ENCODE data around the gene OLFML1. TPM values are rescaled to one million over a fixed set of nuclear protein-coding genes. Genes with fewer than 3 reads are reported as not detected.

The OLFML1 gene
- polyA plus RNA-seq, 2 of the 4 experiments (the other 2 are of a cell fraction) = not detected

DNA sequence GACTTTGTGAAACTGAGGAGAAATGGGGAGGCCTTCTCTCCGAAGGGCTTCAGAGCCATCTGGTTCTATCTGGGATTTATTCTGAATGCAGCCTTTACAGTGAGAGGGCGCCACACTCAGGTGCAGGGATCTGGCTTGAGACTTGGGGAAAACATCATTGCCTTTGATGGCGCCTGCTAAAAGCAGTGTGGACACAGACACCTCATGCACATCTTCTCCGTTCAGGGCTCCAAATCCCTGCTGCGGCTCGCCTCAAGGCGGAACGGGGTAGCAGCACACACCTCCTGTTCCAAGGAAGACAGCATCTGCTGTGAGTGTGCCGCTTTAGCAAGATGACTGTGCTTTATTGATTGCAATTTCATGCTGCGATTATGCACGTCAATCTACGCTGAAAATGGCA, 37.1 kb upstream of the OLFML1 start:
- no peak for FAIRE-seq
- H3K4me3 ChIP-seq = no peak overlapping the region
- ATAC-seq = 0 out of 6 replicates have a peak, but pooled peaks of 1 of the 2 experiments have one; percentile 24
- no peak for DNase-seq (ENCODE audit: low read depth in 1 of 2, low spot score in 1 of 2)
- H3K4me2 ChIP-seq = no peak overlapping the region
- 80% methylated on average over 12 of the region's 12 CpGs for WGBS (ENCODE audit: missing lambda C conversion rate)
- CTCF ChIA-PET = interaction anchor here (1.6 kb wide), 1 partner anchor 350 kb away, joined by 3 read pairs; no protein-coding TSS in a partner anchor
- no peaks in the 10 kb centered on the region for H3K9me3 ChIP-seq
- TF ChIP-seq TP53 (CRISPR knock-in tag; IDR thresholded peaks at IDR 0.05) = no peak
- TF ChIP-seq CEBPB (IDR thresholded peaks at IDR 0.05) = no peak
- no peak for TF ChIP-seq RFX5 (IDR thresholded peaks at IDR 0.05)
- TF ChIP-seq, protein P1, sequence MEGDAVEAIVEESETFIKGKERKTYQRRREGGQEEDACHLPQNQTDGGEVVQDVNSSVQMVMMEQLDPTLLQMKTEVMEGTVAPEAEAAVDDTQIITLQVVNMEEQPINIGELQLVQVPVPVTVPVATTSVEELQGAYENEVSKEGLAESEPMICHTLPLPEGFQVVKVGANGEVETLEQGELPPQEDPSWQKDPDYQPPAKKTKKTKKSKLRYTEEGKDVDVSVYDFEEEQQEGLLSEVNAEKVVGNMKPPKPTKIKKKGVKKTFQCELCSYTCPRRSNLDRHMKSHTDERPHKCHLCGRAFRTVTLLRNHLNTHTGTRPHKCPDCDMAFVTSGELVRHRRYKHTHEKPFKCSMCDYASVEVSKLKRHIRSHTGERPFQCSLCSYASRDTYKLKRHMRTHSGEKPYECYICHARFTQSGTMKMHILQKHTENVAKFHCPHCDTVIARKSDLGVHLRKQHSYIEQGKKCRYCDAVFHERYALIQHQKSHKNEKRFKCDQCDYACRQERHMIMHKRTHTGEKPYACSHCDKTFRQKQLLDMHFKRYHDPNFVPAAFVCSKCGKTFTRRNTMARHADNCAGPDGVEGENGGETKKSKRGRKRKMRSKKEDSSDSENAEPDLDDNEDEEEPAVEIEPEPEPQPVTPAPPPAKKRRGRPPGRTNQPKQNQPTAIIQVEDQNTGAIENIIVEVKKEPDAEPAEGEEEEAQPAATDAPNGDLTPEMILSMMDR (IDR thresholded peaks at IDR 0.05) = no peak
- TF ChIP-seq MYC (IDR thresholded peaks at IDR 0.05; ENCODE audit: borderline replicate concordance, low read length) = no peak
- TF ChIP-seq FOSB (CRISPR knock-in tag; IDR thresholded peaks at IDR 0.05) = no peak
- no peak for TF ChIP-seq ZC3H11A (IDR thresholded peaks at IDR 0.05)
- no peak overlapping the region for H3K27ac ChIP-seq
- no peaks in the 10 kb centered on the region for H3K4me1 ChIP-seq
- POLR2A ChIA-PET = no interaction called here

DNA sequence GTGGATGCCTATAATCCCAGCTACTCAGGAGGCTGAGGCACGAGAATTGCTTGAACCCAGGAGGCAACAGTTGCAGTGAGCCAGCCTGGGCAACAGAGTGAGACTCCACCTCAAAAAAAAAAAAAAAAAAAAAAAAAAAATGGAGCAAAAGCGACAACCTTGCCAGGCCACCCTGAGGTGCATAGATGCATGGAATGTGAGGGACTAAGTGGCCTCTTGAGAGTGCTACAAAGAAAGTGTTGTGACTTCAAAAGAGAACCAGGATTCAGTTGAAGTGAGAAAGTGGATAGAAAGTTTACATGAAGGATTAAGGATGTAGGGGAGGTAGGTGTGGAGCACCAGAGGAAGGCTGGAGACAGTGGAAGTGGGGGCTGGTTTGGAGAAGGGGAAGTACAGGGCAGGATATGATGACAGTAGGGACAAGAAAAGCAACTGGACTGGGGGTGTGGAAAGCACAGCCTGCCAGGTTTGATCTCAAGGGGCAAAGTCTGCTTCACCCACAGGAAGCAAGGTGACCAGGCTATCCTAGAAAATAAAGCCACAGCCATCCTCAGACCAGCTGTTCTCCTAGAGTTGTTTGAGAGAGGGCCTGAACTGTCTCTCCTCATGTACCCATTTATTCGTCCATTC, 36.0 kb upstream of the OLFML1 start:
- Histone ChIP-seq H3K4me3 (no peak overlapping the region), H3K4me1 (no peaks in the 10 kb centered on the region), H3K9me3 (no peaks in the 10 kb centered on the region), H3K4me2 (no peak overlapping the region), H3K27ac (no peak overlapping the region)
- TF ChIP-seq MAFK (IDR thresholded peaks at IDR 0.05; ENCODE audit: partially characterized antibody) (no peak), ZNF302 (CRISPR knock-in tag; IDR thresholded peaks at IDR 0.05) (no peak), HOXA7 (CRISPR knock-in tag; IDR thresholded peaks at IDR 0.05) (no peak)
- ATAC-seq (no peak), DNase-seq (ENCODE audit: low read depth in 1 of 2, low spot score in 1 of 2) (no peak), FAIRE-seq (no peak)
- WGBS (ENCODE audit: missing lambda C conversion rate) = 22% methylated on average over 3 of the region's 3 CpGs
- ChIA-PET CTCF (interaction anchor here (0.6 to 1.5 kb wide), 2 partner anchors 208 to 443 kb away, joined by 3 to 4 read pairs; no protein-coding TSS in a partner anchor), POLR2A (no interaction called here)

DNA sequence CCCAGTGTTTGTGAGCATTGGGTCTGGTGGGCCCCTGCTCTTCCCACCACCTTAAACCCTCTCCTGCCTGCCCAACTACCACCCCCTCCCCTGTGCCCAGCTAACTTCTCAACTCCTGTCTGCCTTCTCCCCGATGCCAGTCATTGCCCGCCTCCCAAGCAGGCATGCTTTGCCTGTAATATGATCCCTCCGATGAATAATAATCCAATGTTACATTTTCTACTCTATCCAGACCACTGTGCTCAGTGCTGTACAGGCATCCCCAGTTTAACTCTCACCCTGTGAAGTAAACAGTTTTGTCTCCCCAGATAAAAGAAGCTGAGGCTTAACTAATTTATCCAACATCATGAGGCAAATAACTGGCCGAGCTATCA, 35.5 kb upstream of the OLFML1 start:
- H3K27ac ChIP-seq = no peak overlapping the region
- TF ChIP-seq, protein P2, sequence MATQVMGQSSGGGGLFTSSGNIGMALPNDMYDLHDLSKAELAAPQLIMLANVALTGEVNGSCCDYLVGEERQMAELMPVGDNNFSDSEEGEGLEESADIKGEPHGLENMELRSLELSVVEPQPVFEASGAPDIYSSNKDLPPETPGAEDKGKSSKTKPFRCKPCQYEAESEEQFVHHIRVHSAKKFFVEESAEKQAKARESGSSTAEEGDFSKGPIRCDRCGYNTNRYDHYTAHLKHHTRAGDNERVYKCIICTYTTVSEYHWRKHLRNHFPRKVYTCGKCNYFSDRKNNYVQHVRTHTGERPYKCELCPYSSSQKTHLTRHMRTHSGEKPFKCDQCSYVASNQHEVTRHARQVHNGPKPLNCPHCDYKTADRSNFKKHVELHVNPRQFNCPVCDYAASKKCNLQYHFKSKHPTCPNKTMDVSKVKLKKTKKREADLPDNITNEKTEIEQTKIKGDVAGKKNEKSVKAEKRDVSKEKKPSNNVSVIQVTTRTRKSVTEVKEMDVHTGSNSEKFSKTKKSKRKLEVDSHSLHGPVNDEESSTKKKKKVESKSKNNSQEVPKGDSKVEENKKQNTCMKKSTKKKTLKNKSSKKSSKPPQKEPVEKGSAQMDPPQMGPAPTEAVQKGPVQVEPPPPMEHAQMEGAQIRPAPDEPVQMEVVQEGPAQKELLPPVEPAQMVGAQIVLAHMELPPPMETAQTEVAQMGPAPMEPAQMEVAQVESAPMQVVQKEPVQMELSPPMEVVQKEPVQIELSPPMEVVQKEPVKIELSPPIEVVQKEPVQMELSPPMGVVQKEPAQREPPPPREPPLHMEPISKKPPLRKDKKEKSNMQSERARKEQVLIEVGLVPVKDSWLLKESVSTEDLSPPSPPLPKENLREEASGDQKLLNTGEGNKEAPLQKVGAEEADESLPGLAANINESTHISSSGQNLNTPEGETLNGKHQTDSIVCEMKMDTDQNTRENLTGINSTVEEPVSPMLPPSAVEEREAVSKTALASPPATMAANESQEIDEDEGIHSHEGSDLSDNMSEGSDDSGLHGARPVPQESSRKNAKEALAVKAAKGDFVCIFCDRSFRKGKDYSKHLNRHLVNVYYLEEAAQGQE (IDR thresholded peaks at IDR 0.05) = no peak
- no peak for TF ChIP-seq CHD2 (IDR thresholded peaks at IDR 0.05; ENCODE audit: low read length, partially characterized antibody)
- ChIA-PET POLR2A (no interaction called here), CTCF (interaction anchor here (0.6 to 4.7 kb wide), 5 partner anchors 8 to 444 kb away, joined by 3 to 26 read pairs (median 4); no protein-coding TSS in a partner anchor)
- WGBS (ENCODE audit: missing lambda C conversion rate) = 57% methylated on average over 4 of the region's 4 CpGs
- no peak overlapping the region for H3K4me2 ChIP-seq
- H3K4me3 ChIP-seq = no peak overlapping the region
- H3K9me3 ChIP-seq = no peaks in the 10 kb centered on the region
- no peaks in the 10 kb centered on the region for H3K4me1 ChIP-seq
- FAIRE-seq = no peak
- ATAC-seq = no peak
- DNase-seq (ENCODE audit: low read depth in 1 of 2, low spot score in 1 of 2) = no peak

DNA sequence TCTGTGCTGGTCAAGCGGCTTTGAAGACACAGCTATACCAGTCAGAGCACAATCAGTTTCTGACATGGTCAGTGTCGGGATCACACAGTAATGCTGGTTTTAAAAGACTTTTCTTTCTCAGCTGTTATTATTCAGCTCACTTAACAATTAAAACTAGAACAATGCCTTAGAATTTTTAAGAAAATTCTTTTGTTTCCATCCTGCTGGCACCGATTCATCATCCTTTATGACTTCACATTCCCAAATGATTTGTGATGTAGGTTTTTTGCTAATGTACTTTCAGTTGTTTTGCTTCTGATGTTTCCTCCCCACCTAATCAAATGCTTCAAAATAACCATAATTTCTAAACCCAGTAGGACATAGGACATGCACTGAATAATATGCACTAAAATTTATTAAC, 34.5 kb upstream of the OLFML1 start:
- FAIRE-seq = no peak
- ChIA-PET CTCF (interaction anchor here (0.9 to 4.7 kb wide), 5 partner anchors 9 to 355 kb away, joined by 3 to 26 read pairs (median 3); no protein-coding TSS in a partner anchor), POLR2A (no interaction called here)
- Histone ChIP-seq H3K4me3 (no peak overlapping the region), H3K4me2 (no peak overlapping the region), H3K4me1 (no peaks in the 10 kb centered on the region), H3K9me3 (no peaks in the 10 kb centered on the region), H3K27ac (no peak overlapping the region)
- WGBS (ENCODE audit: missing lambda C conversion rate) = 31% methylated on average over 3 of the region's 3 CpGs
- TF ChIP-seq HOXB13 (CRISPR knock-in tag; IDR thresholded peaks at IDR 0.05; ENCODE audit: low read depth) = no peak
- no peak for TF ChIP-seq CEBPB (IDR thresholded peaks at IDR 0.05)
- no peak for TF ChIP-seq NR3C1 (IDR thresholded peaks at IDR 0.05)
- TF ChIP-seq EHMT2 (IDR thresholded peaks at IDR 0.05; ENCODE audit: low read depth) = no peak
- no peak for TF ChIP-seq FOSB (CRISPR knock-in tag; IDR thresholded peaks at IDR 0.05)
- DNase-seq (ENCODE audit: low read depth in 1 of 2, low spot score in 1 of 2) = no peak
- no peak for ATAC-seq
